Measurements from ENCODE around the gene ERMARD.
A peak's percentile ranks its signal among the peaks of the same experiment; 100 is the strongest.

The ERMARD gene

DNA sequence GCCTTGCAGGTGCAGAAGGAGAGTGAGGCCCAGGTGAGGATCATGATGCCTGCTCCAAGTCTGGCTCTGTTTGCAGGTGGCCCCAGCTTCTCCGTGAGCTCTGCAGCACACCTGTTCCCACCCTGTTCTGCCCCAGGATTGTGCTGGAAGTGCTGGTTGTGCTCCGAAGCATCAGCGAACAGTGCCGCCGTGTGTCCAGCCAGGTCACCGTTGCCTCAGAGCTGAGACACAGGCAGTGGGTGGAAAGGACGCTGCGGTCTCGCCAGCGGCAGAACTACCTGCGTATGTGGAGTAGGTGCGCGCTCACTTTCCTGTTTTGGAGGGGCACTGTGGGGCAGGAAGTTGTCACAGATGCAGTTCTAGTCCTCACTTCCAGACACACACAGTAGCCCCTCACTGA is 25.0 kb downstream of the ERMARD start:
- no peak overlapping the region for H3K4me3 ChIP-seq (ENCODE audit: low read depth, low read length)
- no peak overlapping the region for H4K12ac ChIP-seq (ENCODE audit: low read depth, low read length)
- H3K18ac ChIP-seq (ENCODE audit: low read length), result no peak overlapping the region
- no peaks in the 10 kb centered on the region for H3K79me1 ChIP-seq (ENCODE audit: low read length)
- no peak overlapping the region for H3K14ac ChIP-seq (ENCODE audit: low read length)
- no peak overlapping the region for H3K23ac ChIP-seq (ENCODE audit: low read length)
- no peak overlapping the region for H2BK120ac ChIP-seq (ENCODE audit: insufficient read depth, low read length, poor library complexity)
- H4K91ac ChIP-seq (ENCODE audit: low read depth, low read length), result no peak overlapping the region
- H3K9me3 ChIP-seq (ENCODE audit: insufficient read depth, low read depth, low read length), result no peaks in the 10 kb centered on the region
- H3K27me3 ChIP-seq (ENCODE audit: insufficient read depth, low read length), result no peaks in the 10 kb centered on the region
- H4K8ac ChIP-seq (ENCODE audit: low read depth, low read length), result no peak overlapping the region
- no CpG with 5 or more reads among the region's 13 CpGs for WGBS (ENCODE audit: extremely low coverage, insufficient coverage, insufficient read length)
- DNase-seq, result no peak
- no peak overlapping the region for H3K9ac ChIP-seq (ENCODE audit: low read length)
- no peaks in the 10 kb centered on the region for H3K79me2 ChIP-seq (ENCODE audit: control insufficient read depth, insufficient read depth, low read length, poor library complexity)
- H3K36me3 ChIP-seq (ENCODE audit: control insufficient read depth in 1 of 2, insufficient read depth in 2 of 2, low read length in 2 of 2), result peaks cover 25 to 27% of the 10 kb centered on the region in 2 experiments
- no peak overlapping the region for H3K4me2 ChIP-seq (ENCODE audit: low read length)
- no peak overlapping the region for H3K4ac ChIP-seq (ENCODE audit: low read depth, low read length)
- H2BK12ac ChIP-seq (ENCODE audit: low read length), result no peak overlapping the region
- no peak overlapping the region for H2AK5ac ChIP-seq (ENCODE audit: low read length)
- H2AFZ ChIP-seq (ENCODE audit: insufficient read depth, low read length, poor library complexity), result no peak overlapping the region
- H3K27ac ChIP-seq (ENCODE audit: low read depth, low read length), result no peak overlapping the region
- no peaks in the 10 kb centered on the region for H3K4me1 ChIP-seq (ENCODE audit: control insufficient read depth in 1 of 2, insufficient read depth in 2 of 2, low read length in 2 of 2)
- H2BK5ac ChIP-seq (ENCODE audit: low read depth, low read length, poor library complexity), result no peak overlapping the region

DNA sequence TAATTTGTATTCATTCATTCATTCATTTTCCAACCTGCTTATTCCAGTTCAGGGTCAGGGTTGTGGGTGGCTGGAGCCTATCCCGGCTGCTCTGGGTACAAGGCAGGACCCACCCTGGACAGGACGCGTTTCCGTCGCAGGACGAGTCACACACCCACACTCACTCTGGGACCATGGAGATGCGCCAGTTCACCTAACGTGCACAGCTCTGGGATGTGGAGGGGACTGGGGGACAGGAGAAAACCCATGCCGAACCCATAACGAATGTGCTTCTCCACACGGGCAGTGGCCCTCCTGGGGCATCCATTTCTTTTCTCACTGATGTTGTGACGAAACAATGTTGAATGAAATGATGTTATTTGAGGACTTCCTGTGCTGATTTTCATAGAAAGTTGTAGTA is 26.5 kb downstream of the ERMARD start:
- Histone ChIP-seq H3K27me3 (ENCODE audit: insufficient read depth, low read length) (no peaks in the 10 kb centered on the region), H3K79me1 (ENCODE audit: low read length) (no peaks in the 10 kb centered on the region), H3K18ac (ENCODE audit: low read length) (no peak overlapping the region), H2BK5ac (ENCODE audit: low read depth, low read length, poor library complexity) (no peak overlapping the region), H2AK5ac (ENCODE audit: low read length) (no peak overlapping the region), H3K4me2 (ENCODE audit: low read length) (no peak overlapping the region), H2BK12ac (ENCODE audit: low read length) (no peak overlapping the region), H3K4me1 (ENCODE audit: control insufficient read depth in 1 of 2, insufficient read depth in 2 of 2, low read length in 2 of 2) (no peaks in the 10 kb centered on the region), H3K4ac (ENCODE audit: low read depth, low read length) (no peak overlapping the region), H3K27ac (ENCODE audit: low read depth, low read length) (no peak overlapping the region), H2BK120ac (ENCODE audit: insufficient read depth, low read length, poor library complexity) (no peak overlapping the region), H4K91ac (ENCODE audit: low read depth, low read length) (no peak overlapping the region), H3K9ac (ENCODE audit: low read length) (no peak overlapping the region), H3K9me3 (ENCODE audit: insufficient read depth, low read depth, low read length) (no peaks in the 10 kb centered on the region), H3K23ac (ENCODE audit: low read length) (no peak overlapping the region), H4K8ac (ENCODE audit: low read depth, low read length) (no peak overlapping the region), H3K4me3 (ENCODE audit: low read depth, low read length) (no peak overlapping the region), H3K14ac (ENCODE audit: low read length) (no peak overlapping the region), H3K36me3 (ENCODE audit: control insufficient read depth in 1 of 2, insufficient read depth in 2 of 2, low read length in 2 of 2) (peaks cover 21% of the 10 kb centered on the region in 2 experiments), H3K79me2 (ENCODE audit: control insufficient read depth, insufficient read depth, low read length, poor library complexity) (no peaks in the 10 kb centered on the region), H4K12ac (ENCODE audit: low read depth, low read length) (no peak overlapping the region), H2AFZ (ENCODE audit: insufficient read depth, low read length, poor library complexity) (no peak overlapping the region)
- DNase-seq, result no peak
- WGBS (ENCODE audit: extremely low coverage, insufficient coverage, insufficient read length), result no CpG with 5 or more reads among the region's 12 CpGs

DNA sequence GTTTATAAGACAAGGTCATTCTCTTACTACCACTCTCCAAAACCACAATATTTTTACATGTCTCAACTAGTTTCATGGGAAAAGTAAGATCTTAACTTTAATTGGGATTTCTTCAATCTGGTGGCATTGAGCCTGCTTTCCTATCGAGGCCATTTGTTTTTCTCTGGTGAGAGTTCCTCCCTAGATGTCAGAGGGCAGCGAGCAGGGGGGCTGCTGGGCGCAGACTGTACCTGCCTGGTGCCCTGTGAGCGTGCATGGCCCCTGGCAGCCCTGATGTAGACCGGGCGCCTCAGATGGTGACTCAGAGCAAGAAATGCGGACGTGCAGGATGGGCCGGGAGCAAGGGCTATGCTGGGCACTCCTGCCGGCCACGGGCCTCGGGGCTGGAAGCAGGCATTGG is 27.2 kb downstream of the ERMARD start:
- H3K27ac ChIP-seq (ENCODE audit: low read depth, low read length), result no peak overlapping the region
- no peak overlapping the region for H3K18ac ChIP-seq (ENCODE audit: low read length)
- H3K79me1 ChIP-seq (ENCODE audit: low read length), result no peaks in the 10 kb centered on the region
- no peaks in the 10 kb centered on the region for H3K79me2 ChIP-seq (ENCODE audit: control insufficient read depth, insufficient read depth, low read length, poor library complexity)
- no peaks in the 10 kb centered on the region for H3K9me3 ChIP-seq (ENCODE audit: insufficient read depth, low read depth, low read length)
- H3K9ac ChIP-seq (ENCODE audit: low read length), result no peak overlapping the region
- H4K91ac ChIP-seq (ENCODE audit: low read depth, low read length), result no peak overlapping the region
- no peak overlapping the region for H3K4ac ChIP-seq (ENCODE audit: low read depth, low read length)
- WGBS (ENCODE audit: extremely low coverage, insufficient coverage, insufficient read length), result no CpG with 5 or more reads among the region's 12 CpGs
- H3K4me3 ChIP-seq (ENCODE audit: low read depth, low read length), result no peak overlapping the region
- H2BK120ac ChIP-seq (ENCODE audit: insufficient read depth, low read length, poor library complexity), result no peak overlapping the region
- no peak overlapping the region for H2AK5ac ChIP-seq (ENCODE audit: low read length)
- no peak overlapping the region for H2BK12ac ChIP-seq (ENCODE audit: low read length)
- H3K23ac ChIP-seq (ENCODE audit: low read length), result no peak overlapping the region
- no peaks in the 10 kb centered on the region for H3K27me3 ChIP-seq (ENCODE audit: insufficient read depth, low read length)
- no peak overlapping the region for H4K12ac ChIP-seq (ENCODE audit: low read depth, low read length)
- H4K8ac ChIP-seq (ENCODE audit: low read depth, low read length), result no peak overlapping the region
- H2BK5ac ChIP-seq (ENCODE audit: low read depth, low read length, poor library complexity), result no peak overlapping the region
- H3K14ac ChIP-seq (ENCODE audit: low read length), result no peak overlapping the region
- H3K4me2 ChIP-seq (ENCODE audit: low read length), result no peak overlapping the region
- H3K4me1 ChIP-seq (ENCODE audit: control insufficient read depth in 1 of 2, insufficient read depth in 2 of 2, low read length in 2 of 2), result peaks cover 0 to 4% of the 10 kb centered on the region in 2 experiments
- H2AFZ ChIP-seq (ENCODE audit: insufficient read depth, low read length, poor library complexity), result no peak overlapping the region
- H3K36me3 ChIP-seq (ENCODE audit: control insufficient read depth in 1 of 2, insufficient read depth in 2 of 2, low read length in 2 of 2), result peaks cover 21 to 22% of the 10 kb centered on the region in 2 experiments
- DNase-seq, result peak; percentile 77 to 84

DNA sequence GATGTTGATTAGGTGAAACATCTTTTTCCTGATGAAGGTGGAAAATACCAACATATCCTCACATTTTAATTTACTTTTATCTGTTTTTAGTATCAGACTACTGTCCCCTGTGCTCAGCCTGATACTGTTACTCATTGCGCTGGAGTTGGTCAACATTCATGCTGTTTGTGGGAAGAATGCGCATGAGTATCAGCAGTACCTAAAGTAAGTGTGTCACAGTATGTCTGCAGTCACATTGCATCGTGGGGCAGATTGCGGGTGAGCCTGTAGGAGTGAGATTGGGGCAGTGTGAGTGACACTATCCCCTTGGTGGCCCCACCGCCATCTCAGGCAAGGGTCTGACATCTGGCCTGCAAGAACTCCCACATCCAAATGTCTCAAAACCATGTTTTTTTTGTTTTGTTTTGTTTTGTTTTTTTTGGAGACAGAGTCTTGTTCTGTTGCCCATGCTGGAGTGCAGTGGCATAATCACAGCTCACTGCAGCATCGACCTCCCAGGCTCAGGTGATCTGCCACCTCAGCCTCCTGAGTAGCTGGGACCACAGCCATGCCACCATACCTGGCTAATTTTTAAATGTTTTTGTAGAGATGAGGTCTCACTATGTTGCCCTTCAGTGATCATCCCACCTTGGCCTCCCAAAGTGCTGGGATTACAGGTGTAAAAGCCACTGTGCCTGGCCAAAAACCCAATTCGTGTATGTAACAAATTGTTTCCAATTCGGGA is 27.8 kb downstream of the ERMARD start:
- Histone ChIP-seq H3K36me3 (ENCODE audit: control insufficient read depth in 1 of 2, insufficient read depth in 2 of 2, low read length in 2 of 2) (peaks cover 20 to 22% of the 10 kb centered on the region in 2 experiments), H3K79me2 (ENCODE audit: control insufficient read depth, insufficient read depth, low read length, poor library complexity) (no peaks in the 10 kb centered on the region), H4K91ac (ENCODE audit: low read depth, low read length) (no peak overlapping the region), H3K4me3 (ENCODE audit: low read depth, low read length) (no peak overlapping the region), H4K8ac (ENCODE audit: low read depth, low read length) (no peak overlapping the region), H3K4me1 (ENCODE audit: control insufficient read depth in 1 of 2, insufficient read depth in 2 of 2, low read length in 2 of 2) (peaks cover 1 to 8% of the 10 kb centered on the region in 2 experiments), H3K18ac (ENCODE audit: low read length) (no peak overlapping the region), H2AK5ac (ENCODE audit: low read length) (no peak overlapping the region), H3K14ac (ENCODE audit: low read length) (no peak overlapping the region), H3K9ac (ENCODE audit: low read length) (peak overlapping the region; percentile 36), H3K23ac (ENCODE audit: low read length) (peak overlapping the region; percentile 48), H2BK5ac (ENCODE audit: low read depth, low read length, poor library complexity) (no peak overlapping the region), H3K4me2 (ENCODE audit: low read length) (no peak overlapping the region), H4K12ac (ENCODE audit: low read depth, low read length) (no peak overlapping the region), H2AFZ (ENCODE audit: insufficient read depth, low read length, poor library complexity) (no peak overlapping the region), H3K27me3 (ENCODE audit: insufficient read depth, low read length) (no peaks in the 10 kb centered on the region), H3K79me1 (ENCODE audit: low read length) (no peaks in the 10 kb centered on the region), H3K27ac (ENCODE audit: low read depth, low read length) (no peak overlapping the region), H3K9me3 (ENCODE audit: insufficient read depth, low read depth, low read length) (no peaks in the 10 kb centered on the region), H2BK120ac (ENCODE audit: insufficient read depth, low read length, poor library complexity) (no peak overlapping the region), H2BK12ac (ENCODE audit: low read length) (no peak overlapping the region), H3K4ac (ENCODE audit: low read depth, low read length) (no peak overlapping the region)
- WGBS (ENCODE audit: extremely low coverage, insufficient coverage, insufficient read length), result no CpG with 5 or more reads among the region's 8 CpGs
- DNase-seq, result peak; percentile 57 to 62
